GM18526 (cell line): ENCODE data around the gene C5AR2.

Experiments used
- POLR2A ChIP-seq: IDR thresholded peaks from 3 replicates; pipeline ENCODE4 v1.6.1; 2011; ENCODE audit not compliant: insufficient read length; ENCODE audit errors: extremely low read depth

C5AR2 gene

GRCh38 chr19:47331931-47332547 lies at the start of gene C5AR2:
TSS of gene C5AR2 (plus strand) at chr19:47332175. CDS start at chr19:47340800, 8,625 bp downstream.
- TF ChIP-seq POLR2A = no peak

- TF ChIP-seq POLR2A = no peak
Measured at GRCh38 chr19:47283405-47284059, 48.4 kb upstream of the C5AR2 start.

GRCh38 chr19:47284324-47284899 lies 47.6 kb upstream of the C5AR2 start:
- TF ChIP-seq POLR2A = no peak

GRCh38 chr19:47296036-47296435 lies 35.9 kb upstream of the C5AR2 start:
- TF ChIP-seq POLR2A = no peak

- TF ChIP-seq POLR2A = no peak
Measured at GRCh38 chr19:47302249-47302648, 29.7 kb upstream of the C5AR2 start.

GRCh38 chr19:47303966-47304365 lies 28.0 kb upstream of the C5AR2 start:
- TF ChIP-seq POLR2A = no peak

- TF ChIP-seq POLR2A = no peak
Measured at GRCh38 chr19:47305309-47305751, 26.6 kb upstream of the C5AR2 start.

GRCh38 chr19:47306303-47306702 lies 25.7 kb upstream of the C5AR2 start:
- no peak for TF ChIP-seq POLR2A

GRCh38 chr19:47309038-47309437 lies 22.9 kb upstream of the C5AR2 start:
- no peak for TF ChIP-seq POLR2A

GRCh38 chr19:47309608-47310007 lies 22.4 kb upstream of the C5AR2 start, which contains the start of gene C5AR1:
TSS of gene C5AR1 (plus strand) at chr19:47309861. CDS start at chr19:47309896, 35 bp downstream.
- TF ChIP-seq POLR2A = no peak

GRCh38 chr19:47310323-47310722 lies 21.7 kb upstream of the C5AR2 start:
- TF ChIP-seq POLR2A = no peak

GRCh38 chr19:47310819-47311218 lies 21.2 kb upstream of the C5AR2 start:
- TF ChIP-seq POLR2A = no peak

- TF ChIP-seq POLR2A = no peak
Measured at GRCh38 chr19:47312366-47313006, 19.5 kb upstream of the C5AR2 start.

GRCh38 chr19:47313754-47314295 lies 18.1 kb upstream of the C5AR2 start:
- no peak for TF ChIP-seq POLR2A

- no peak for TF ChIP-seq POLR2A
Measured at GRCh38 chr19:47315125-47315821, 16.7 kb upstream of the C5AR2 start.
